MM.1S (cell line): ENCODE results near the gene HIBADH.
"Not testable (repeated sequence)": the region's sequence is repeated elsewhere in the genome, so short reads cannot be mapped to it uniquely, and the experiment has no call there.

Experiments used
- DNase-seq: peaks from one replicate; pipeline ENCODE4 v3.0.0-alpha.2; 2015
- H2AFZ ChIP-seq: fragments of 300-600 bp; sonication (generic); 2 replicates; pipeline ENCODE4 v1.6.0; 2016; ENCODE audit warnings: antibody characterized with exemption, low read length
- H3F3A ChIP-seq: fragments of 300-600 bp; sonication (generic); 2 replicates; pipeline ENCODE4 v1.6.1; 2016; ENCODE audit warnings: mild to moderate bottlenecking, antibody characterized with exemption, low read length, moderate library complexity, mixed read lengths; ENCODE audit not compliant: insufficient read depth
- H3K27ac ChIP-seq: fragments of 300-600 bp; sonication (generic); 2 replicates; pipeline ENCODE4 v1.5.1; 2016; ENCODE audit warnings: mild to moderate bottlenecking, low read length
- H3K27me3 ChIP-seq: fragments of 300-600 bp; sonication (generic); replicated peaks from 2 replicates; pipeline ENCODE4 v1.6.0; 2016; ENCODE audit warnings: low read length; ENCODE audit not compliant: insufficient read depth
- H3K36me3 ChIP-seq: fragments of 300-600 bp; sonication (generic); replicated peaks from 2 replicates; pipeline ENCODE4 v1.6.1; 2016; ENCODE audit warnings: mild to moderate bottlenecking, low read length, mixed read lengths; ENCODE audit not compliant: insufficient read depth
- H3K4me1 ChIP-seq: fragments of 300-600 bp; sonication (generic); 2 replicates; pipeline ENCODE4 v1.6.1; 2016; ENCODE audit warnings: low read length, mixed read lengths
- H3K4me2 ChIP-seq: fragments of 300-600 bp; sonication (generic); 2 replicates; pipeline ENCODE4 v1.6.0; 2016; ENCODE audit warnings: low read depth, low read length
- H3K4me3 ChIP-seq: fragments of 300-600 bp; sonication (generic); 2 replicates; pipeline ENCODE4 v1.5.1; 2016; ENCODE audit warnings: low read length, mixed read lengths
- H3K79me2 ChIP-seq: fragments of 300-600 bp; sonication (generic); 2 replicates; pipeline ENCODE4 v1.6.1; 2016; ENCODE audit warnings: mixed run types, low read length, mixed read lengths
- H3K9ac ChIP-seq: fragments of 300-600 bp; sonication (generic); 2 replicates; pipeline ENCODE4 v1.6.1; 2016; ENCODE audit warnings: low read length, mixed read lengths
- H3K9me2 ChIP-seq: fragments of 300-600 bp; sonication (generic); replicated peaks from 2 replicates; pipeline ENCODE4 v1.6.1; 2016; ENCODE audit warnings: mild to moderate bottlenecking, low read length, mixed read lengths; ENCODE audit not compliant: insufficient read depth
- H3K9me3 ChIP-seq: fragments of 300-600 bp; sonication (generic); replicated peaks from 2 replicates; pipeline ENCODE4 v1.6.1; 2016; ENCODE audit warnings: mild to moderate bottlenecking, low read length, mixed read lengths; ENCODE audit not compliant: insufficient read depth
- H4K20me1 ChIP-seq: fragments of 300-600 bp; sonication (generic); 2 replicates; pipeline ENCODE4 v1.6.1; 2016; ENCODE audit warnings: mild to moderate bottlenecking, low read length, moderate library complexity, mixed read lengths; ENCODE audit not compliant: insufficient read depth
- CTCF ChIP-seq: fragments of 300-600 bp; sonication (generic); IDR thresholded peaks from 2 replicates; pipeline ENCODE4 v1.5.1; 2016; ENCODE audit warnings: antibody characterized with exemption, low read length, mixed read lengths
- EZH2 ChIP-seq: fragments of 300-600 bp; sonication (generic); optimal IDR thresholded peaks from 2 replicates; pipeline ENCODE3; 2017; ENCODE audit warnings: low read depth, mild to moderate bottlenecking, antibody characterized with exemption, low read length, mixed read lengths
- EZH2phosphoT487 ChIP-seq: fragments of 300-600 bp; sonication (generic); IDR thresholded peaks from 2 replicates; pipeline ENCODE4 v1.6.1; 2018; ENCODE audit warnings: antibody characterized with exemption, low read length

Gene HIBADH

GRCh38 chr7:27639851-27640250 is 22.8 kb downstream of the HIBADH start:
- Histone ChIP-seq H3K27me3 (no peaks in the 10 kb centered on the region), H3K27ac (no peak overlapping the region), H3K79me2 (no peaks in the 10 kb centered on the region), H3K9me2 (no peaks in the 10 kb centered on the region), H3K9ac (no peak overlapping the region), H3K4me3 (no peak overlapping the region), H3F3A (no peaks in the 10 kb centered on the region), H3K36me3 (no peaks in the 10 kb centered on the region), H3K4me2 (no peak overlapping the region), H3K9me3 (no peaks in the 10 kb centered on the region), H2AFZ (no peak overlapping the region), H3K4me1 (no peaks in the 10 kb centered on the region), H4K20me1 (no peaks in the 10 kb centered on the region)
- DNase-seq: no peak
- no peak for TF ChIP-seq CTCF
- no peak for TF ChIP-seq EZH2
- TF ChIP-seq EZH2phosphoT487: no peak

GRCh38 chr7:27639048-27639447 is 23.6 kb downstream of the HIBADH start:
- H4K20me1 ChIP-seq, DNase-seq, H3K4me3 ChIP-seq, H3K9me2 ChIP-seq, H3K36me3 ChIP-seq, H2AFZ ChIP-seq, H3K9ac ChIP-seq, H3K79me2 ChIP-seq, H3F3A ChIP-seq, H3K27ac ChIP-seq, H3K27me3 ChIP-seq, H3K4me2 ChIP-seq, H3K9me3 ChIP-seq, H3K4me1 ChIP-seq: not testable (repeated sequence)

- Histone ChIP-seq H3K9me2 (no peaks in the 10 kb centered on the region), H2AFZ (no peak overlapping the region), H3K27me3 (no peaks in the 10 kb centered on the region), H3K36me3 (no peaks in the 10 kb centered on the region), H3F3A (no peaks in the 10 kb centered on the region), H3K27ac (no peak overlapping the region), H3K4me1 (no peaks in the 10 kb centered on the region), H4K20me1 (no peaks in the 10 kb centered on the region), H3K4me2 (no peak overlapping the region), H3K79me2 (no peaks in the 10 kb centered on the region), H3K9me3 (no peaks in the 10 kb centered on the region), H3K4me3 (no peak overlapping the region), H3K9ac (no peak overlapping the region)
- DNase-seq: no peak
- TF ChIP-seq EZH2phosphoT487 (no peak), CTCF (no peak), EZH2 (no peak)
Observed at GRCh38 chr7:27636326-27637006, 26.2 kb downstream of the HIBADH start.

- H3K9me2 ChIP-seq: no peaks in the 10 kb centered on the region
- no peak overlapping the region for H3K9ac ChIP-seq
- H3K4me2 ChIP-seq: no peak overlapping the region
- DNase-seq: no peak
- H3K79me2 ChIP-seq: no peaks in the 10 kb centered on the region
- TF ChIP-seq EZH2 (no peak), EZH2phosphoT487 (no peak), CTCF (no peak)
- H3F3A ChIP-seq: no peaks in the 10 kb centered on the region
- H3K4me1 ChIP-seq: no peaks in the 10 kb centered on the region
- H3K27me3 ChIP-seq: no peaks in the 10 kb centered on the region
- no peak overlapping the region for H3K27ac ChIP-seq
- H3K36me3 ChIP-seq: no peaks in the 10 kb centered on the region
- no peak overlapping the region for H2AFZ ChIP-seq
- no peak overlapping the region for H3K4me3 ChIP-seq
- no peaks in the 10 kb centered on the region for H3K9me3 ChIP-seq
- no peaks in the 10 kb centered on the region for H4K20me1 ChIP-seq
Observed at GRCh38 chr7:27635728-27636127, 27.0 kb downstream of the HIBADH start.
